Activated naive CD4-positive, alpha-beta T cell treated with anti-CD3 and anti-CD28 coated beads, Interleukin-2, amount 10 ng/mL, durations not matched to agents 7 days and 5 days (primary cell): Measurements from ENCODE around the gene TCF23.
A peak's percentile ranks its signal among the peaks of the same experiment; 100 is the strongest.

Source experiments
- CTCF ChIA-PET: fragments of 350-600 bp; sonication (Branson Sonifier 250); formaldehyde crosslinking; loops from one replicate; lab custom pipeline; 2021; ENCODE audit warnings: antibody characterized with exemption; lab: Charles Lee
- DNase-seq: peaks from one replicate; pipeline ENCODE4 v3.0.0-alpha.2; 2020
- H3K27ac Mint-ChIP-seq: one replicate; pipeline ENCODE4 v1.8.0; 2021; ENCODE audit warnings: mild to moderate bottlenecking, moderate library complexity, mixed read lengths
- H3K27me3 Mint-ChIP-seq: one replicate; pipeline ENCODE4 v1.8.0; 2021; ENCODE audit warnings: mild to moderate bottlenecking, mixed read lengths
- H3K36me3 Mint-ChIP-seq: one replicate; pipeline ENCODE4 v1.8.0; 2021; ENCODE audit warnings: mixed read lengths
- H3K4me1 Mint-ChIP-seq: one replicate; pipeline ENCODE4 v1.8.0; 2021; ENCODE audit warnings: mixed read lengths
- H3K4me3 Mint-ChIP-seq: one replicate; pipeline ENCODE4 v1.8.0; 2021; ENCODE audit warnings: mild to moderate bottlenecking, moderate library complexity, mixed read lengths
- H3K9me3 Mint-ChIP-seq: one replicate; pipeline ENCODE4 v1.8.0; 2021; ENCODE audit warnings: mixed read lengths

TCF23 gene

GRCh38 chr2:27121906-27122305 is 26.9 kb upstream of the TCF23 start:
- Mint-ChIP-seq H3K27ac (no peak overlapping the region), H3K27me3 (peaks cover 62% of the 10 kb centered on the region), H3K36me3 (no peaks in the 10 kb centered on the region), H3K4me3 (no peak overlapping the region), H3K9me3 (no peaks in the 10 kb centered on the region), H3K4me1 (peaks cover 22% of the 10 kb centered on the region)
- CTCF ChIA-PET: no interaction called here
- no peak for DNase-seq

GRCh38 chr2:27122791-27123190 is 26.0 kb upstream of the TCF23 start:
- DNase-seq: no peak
- Mint-ChIP-seq H3K9me3 (no peaks in the 10 kb centered on the region), H3K36me3 (no peaks in the 10 kb centered on the region), H3K4me1 (peaks cover 22% of the 10 kb centered on the region), H3K4me3 (peak overlapping the region; percentile 71), H3K27me3 (peaks cover 56% of the 10 kb centered on the region), H3K27ac (no peak overlapping the region)
- CTCF ChIA-PET: interaction anchor here (0.8 to 2.6 kb wide), 9 partner anchors 10 to 180 kb away, joined by 3 to 19 read pairs (median 4); partner anchors contain the start of genes AGBL5 and PREB

GRCh38 chr2:27123302-27124150 is 25.3 kb upstream of the TCF23 start, which contains the start of gene ABHD1:
ABHD1 (plus strand) TSS chr2:27123815; CDS start chr2:27123949, 134 bp downstream.
- H3K4me1 Mint-ChIP-seq: peaks cover 20% of the 10 kb centered on the region
- CTCF ChIA-PET: interaction anchor here (0.8 to 2.6 kb wide), 9 partner anchors 10 to 179 kb away, joined by 3 to 19 read pairs (median 4); partner anchors contain the start of genes AGBL5 and PREB
- no peaks in the 10 kb centered on the region for H3K9me3 Mint-ChIP-seq
- H3K27ac Mint-ChIP-seq: peak within 1 kb of the TSS; percentile 17
- peak within 1 kb of the TSS; percentile 73 for H3K4me3 Mint-ChIP-seq
- no peaks in the 10 kb centered on the region for H3K36me3 Mint-ChIP-seq
- DNase-seq: peak; percentile 76
- H3K27me3 Mint-ChIP-seq: peaks cover 48% of the 10 kb centered on the region

GRCh38 chr2:27125104-27125503 is 23.7 kb upstream of the TCF23 start:
- Mint-ChIP-seq H3K27ac (no peak overlapping the region), H3K4me3 (no peak overlapping the region), H3K36me3 (peaks cover 6% of the 10 kb centered on the region), H3K27me3 (peaks cover 34% of the 10 kb centered on the region), H3K9me3 (no peaks in the 10 kb centered on the region), H3K4me1 (peaks cover 10% of the 10 kb centered on the region)
- DNase-seq: no peak
- CTCF ChIA-PET: interaction anchor here (1.0 to 2.6 kb wide), 2 partner anchors 8 to 558 kb away, joined by 3 to 19 read pairs; partner anchors contain the start of gene PREB

- Mint-ChIP-seq H3K27me3 (peaks cover 22% of the 10 kb centered on the region), H3K4me3 (no peak overlapping the region), H3K9me3 (no peaks in the 10 kb centered on the region), H3K4me1 (peaks cover 12% of the 10 kb centered on the region), H3K27ac (no peak overlapping the region), H3K36me3 (peaks cover 14% of the 10 kb centered on the region)
- no peak for DNase-seq
- CTCF ChIA-PET: interaction anchor here (0.7 to 1.1 kb wide), 2 partner anchors 144 to 290 kb away, joined by 3 read pairs; no protein-coding TSS in a partner anchor
These were observed 22.5 kb upstream of the TCF23 start for GRCh38 chr2:27126252-27126710.

GRCh38 chr2:27127883-27128667 is 20.7 kb upstream of the TCF23 start:
- CTCF ChIA-PET: no interaction called here
- H3K9me3 Mint-ChIP-seq: no peaks in the 10 kb centered on the region
- H3K27me3 Mint-ChIP-seq: peaks cover 4% of the 10 kb centered on the region
- no peak overlapping the region for H3K4me3 Mint-ChIP-seq
- H3K27ac Mint-ChIP-seq: no peak overlapping the region
- peaks cover 20% of the 10 kb centered on the region for H3K36me3 Mint-ChIP-seq
- peaks cover 22% of the 10 kb centered on the region for H3K4me1 Mint-ChIP-seq
- no peak for DNase-seq

- CTCF ChIA-PET: no interaction called here
- H3K27ac Mint-ChIP-seq: no peak overlapping the region
These were observed 19.9 kb upstream of the TCF23 start for GRCh38 chr2:27128668-27129571.

GRCh38 chr2:27130396-27130795 is 18.4 kb upstream of the TCF23 start:
- no peak for DNase-seq
- Mint-ChIP-seq H3K27ac (no peak overlapping the region), H3K36me3 (peaks cover 26% of the 10 kb centered on the region), H3K4me3 (no peak overlapping the region), H3K9me3 (no peaks in the 10 kb centered on the region), H3K4me1 (peaks cover 29% of the 10 kb centered on the region), H3K27me3 (peaks cover 4% of the 10 kb centered on the region)
- CTCF ChIA-PET: no interaction called here

More at GRCh38 chr2:27128668-27129571, 19.9 kb upstream of the TCF23 start:
- Mint-ChIP-seq H3K36me3 (peaks cover 25% of the 10 kb centered on the region), H3K9me3 (no peaks in the 10 kb centered on the region), H3K27me3 (no peaks in the 10 kb centered on the region), H3K4me1 (peaks cover 25% of the 10 kb centered on the region), H3K4me3 (no peak overlapping the region)
- no peak for DNase-seq

- peaks cover 4% of the 10 kb centered on the region for H3K27me3 Mint-ChIP-seq
- H3K36me3 Mint-ChIP-seq: peaks cover 26% of the 10 kb centered on the region
- H3K4me3 Mint-ChIP-seq: no peak overlapping the region
- no peak overlapping the region for H3K27ac Mint-ChIP-seq
- peaks cover 32% of the 10 kb centered on the region for H3K4me1 Mint-ChIP-seq
- DNase-seq: no peak
- CTCF ChIA-PET: interaction anchor here (2.4 to 3.4 kb wide), 2 partner anchors 8 to 172 kb away, joined by 8 to 19 read pairs; partner anchors contain the start of gene ABHD1
- H3K9me3 Mint-ChIP-seq: no peaks in the 10 kb centered on the region
These were observed 17.4 kb upstream of the TCF23 start for GRCh38 chr2:27131429-27131828.

GRCh38 chr2:27133195-27133875 is 15.5 kb upstream of the TCF23 start:
- Mint-ChIP-seq H3K9me3 (no peaks in the 10 kb centered on the region), H3K27ac (peak overlapping the region; percentile 97), H3K4me3 (peak overlapping the region; percentile 94), H3K4me1 (peaks cover 32% of the 10 kb centered on the region), H3K36me3 (peaks cover 26% of the 10 kb centered on the region), H3K27me3 (peaks cover 14% of the 10 kb centered on the region)
- CTCF ChIA-PET: interaction anchor here (0.8 to 3.4 kb wide), 5 partner anchors 10 to 170 kb away, joined by 3 to 19 read pairs (median 3); partner anchors contain the start of gene ABHD1
- DNase-seq: peak; percentile 43

GRCh38 chr2:27133905-27134780 is 14.7 kb upstream of the TCF23 start, which contains the start of gene PREB:
PREB (minus strand) TSS chr2:27134636; CDS start chr2:27134421, 215 bp downstream.
- CTCF ChIA-PET: interaction anchor here (0.8 to 3.4 kb wide), 7 partner anchors 10 to 169 kb away, joined by 3 to 19 read pairs (median 3); partner anchors contain the start of gene ABHD1
- DNase-seq: peak; percentile 98
- no peaks in the 10 kb centered on the region for H3K9me3 Mint-ChIP-seq
- H3K27me3 Mint-ChIP-seq: peaks cover 22% of the 10 kb centered on the region
- H3K4me1 Mint-ChIP-seq: peaks cover 32% of the 10 kb centered on the region
- peak within 1 kb of the TSS; percentile 97 for H3K27ac Mint-ChIP-seq
- peak within 1 kb of the TSS; percentile 94 for H3K4me3 Mint-ChIP-seq
- peaks cover 24% of the 10 kb centered on the region for H3K36me3 Mint-ChIP-seq
